Measurements from ENCODE around the gene JAK1.

Gene JAK1

DNA sequence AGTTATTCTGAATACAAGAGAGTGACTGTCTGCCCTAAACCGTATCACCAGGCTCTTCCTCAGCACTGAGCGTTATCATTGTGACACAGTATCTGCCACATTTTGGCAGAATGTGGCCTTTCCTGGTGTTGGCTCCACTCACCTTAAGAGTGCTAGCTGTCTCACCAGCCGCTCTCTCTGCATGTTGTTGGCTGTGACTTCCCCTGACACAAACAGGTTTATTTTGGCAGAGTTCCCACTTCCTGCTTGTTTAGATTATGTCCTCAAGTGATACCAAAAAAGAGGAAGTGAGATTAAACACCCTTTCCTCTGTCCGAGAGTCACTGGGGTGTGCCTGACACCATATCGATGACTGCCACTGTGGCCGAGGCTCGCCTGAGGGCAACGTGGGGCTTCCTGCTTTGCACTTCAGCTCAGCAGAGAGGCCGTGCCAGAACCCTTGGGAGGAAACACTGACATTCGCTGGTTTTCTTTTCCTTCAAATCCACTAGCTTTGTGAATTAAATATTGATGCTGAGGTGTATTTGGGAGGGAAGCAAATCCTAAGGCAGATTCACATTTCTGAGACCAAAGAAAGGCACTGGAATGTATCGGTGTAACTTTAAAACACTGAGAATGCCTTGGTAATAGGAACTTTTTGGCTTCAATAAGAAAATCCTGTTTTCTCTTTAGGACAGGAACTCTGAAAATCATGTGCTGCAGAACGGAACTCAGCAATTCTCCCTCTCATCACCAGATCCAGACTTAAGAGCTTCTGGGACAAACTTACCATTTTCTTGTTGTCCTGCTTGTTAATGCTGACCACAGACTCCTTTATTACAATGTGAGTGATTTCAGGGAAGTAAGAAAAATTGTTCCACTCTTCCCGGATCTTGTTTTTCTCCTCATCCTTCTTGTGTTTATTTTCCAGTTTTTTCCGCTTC lies 102.1 kb downstream of the JAK1 start:
- DNase-seq (ENCODE audit: low spot score), result peak; percentile 53

DNA sequence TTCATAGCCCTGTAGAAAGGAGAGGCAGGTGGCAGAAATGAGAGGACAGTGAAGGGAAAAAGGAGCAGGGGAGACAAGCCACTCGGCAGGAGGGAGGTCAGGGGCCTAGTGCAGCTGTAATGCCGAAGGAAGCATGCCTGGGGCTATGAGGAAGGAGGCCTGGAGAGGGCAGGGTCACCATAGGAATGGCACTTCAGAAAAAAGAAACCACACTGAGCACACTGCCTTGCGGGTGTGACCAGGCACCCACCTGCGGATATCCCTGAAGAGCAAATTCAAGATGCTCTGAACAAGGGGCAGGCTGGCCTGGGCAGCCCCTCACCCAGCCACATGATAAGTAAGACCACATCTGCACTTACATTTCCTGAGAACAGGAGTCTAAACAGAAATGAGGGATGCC lies 104.7 kb downstream of the JAK1 start:
- DNase-seq (ENCODE audit: low spot score), result no peak

DNA sequence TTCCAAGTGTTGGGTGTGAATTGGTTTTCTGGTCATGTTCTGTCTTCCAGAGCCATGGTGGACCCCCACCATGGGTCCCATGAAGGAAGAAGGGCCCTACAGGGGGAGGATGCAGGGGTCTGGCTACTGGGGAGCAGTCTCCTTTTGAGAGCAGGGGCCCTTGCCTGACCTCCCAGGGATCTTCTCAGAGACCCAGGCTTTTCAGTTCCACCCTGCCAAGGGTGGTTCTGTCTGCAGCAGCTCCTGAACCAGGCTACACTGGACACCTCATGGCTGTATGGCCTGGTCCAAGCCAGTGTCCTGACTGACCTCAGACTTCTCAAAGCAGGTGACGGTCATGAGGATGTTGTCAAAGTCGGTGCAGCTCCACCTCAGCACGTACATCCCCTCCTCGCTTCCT lies 109.0 kb downstream of the JAK1 start:
- DNase-seq (ENCODE audit: low spot score), result no peak

DNA sequence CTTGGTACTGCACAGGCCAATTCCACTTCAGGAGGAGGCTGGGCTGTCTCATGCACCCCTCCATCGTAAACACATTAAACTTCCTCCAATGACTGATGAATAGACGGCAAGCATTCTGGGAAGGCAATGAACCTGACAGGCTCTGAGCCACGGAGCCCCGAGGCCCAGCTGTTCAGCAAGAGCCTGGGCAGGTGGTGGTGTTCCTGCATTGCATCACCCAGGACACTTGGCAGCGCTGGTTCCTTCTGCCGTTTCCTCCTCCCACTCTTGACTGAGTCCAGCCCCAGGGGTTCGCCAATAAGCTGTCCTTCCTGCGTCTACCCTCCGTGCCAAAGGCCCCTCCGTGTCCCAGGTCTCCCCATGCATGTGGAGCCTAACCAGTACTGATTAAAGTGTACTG lies 109.8 kb downstream of the JAK1 start:
- DNase-seq (ENCODE audit: low spot score), result no peak

DNA sequence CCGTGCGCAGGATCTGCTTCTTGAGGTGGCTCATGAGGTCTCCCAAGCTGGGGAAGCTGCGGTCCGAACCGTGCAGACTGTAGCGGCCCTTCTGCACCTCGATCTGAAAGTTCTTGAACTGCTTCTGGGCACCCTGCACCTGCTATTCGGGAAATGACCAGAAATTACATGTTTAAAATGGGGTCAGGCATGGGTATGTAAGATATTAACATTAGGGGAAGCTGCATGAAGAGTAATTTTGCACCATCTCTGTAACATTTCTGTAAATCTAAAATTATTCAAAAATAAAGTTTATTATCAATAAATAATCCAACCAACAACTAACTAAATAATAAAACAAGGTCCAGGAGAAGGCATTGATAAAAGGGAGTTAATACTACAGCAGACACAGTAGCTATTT lies 110.8 kb downstream of the JAK1 start:
- DNase-seq (ENCODE audit: low spot score), result no peak

DNA sequence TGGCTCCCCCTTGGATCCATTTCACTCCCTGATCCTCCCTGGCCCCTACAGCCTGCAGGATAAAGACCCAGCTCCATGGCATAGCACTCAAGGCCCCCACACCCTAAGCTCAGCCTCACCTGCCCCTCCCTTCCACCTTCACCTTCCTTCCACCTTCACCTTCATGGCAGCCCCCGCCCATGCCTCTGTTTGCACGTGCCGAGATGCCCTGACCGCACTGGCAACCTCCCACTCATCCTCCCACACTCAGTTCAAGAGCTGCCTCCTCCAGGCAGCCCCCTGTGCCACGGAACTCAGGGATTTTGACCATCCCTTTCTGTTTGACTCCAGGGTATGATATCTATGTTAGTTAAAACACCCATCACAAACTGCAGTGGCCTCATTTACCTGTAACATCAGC lies 111.7 kb downstream of the JAK1 start:
- DNase-seq (ENCODE audit: low spot score), result no peak

DNA sequence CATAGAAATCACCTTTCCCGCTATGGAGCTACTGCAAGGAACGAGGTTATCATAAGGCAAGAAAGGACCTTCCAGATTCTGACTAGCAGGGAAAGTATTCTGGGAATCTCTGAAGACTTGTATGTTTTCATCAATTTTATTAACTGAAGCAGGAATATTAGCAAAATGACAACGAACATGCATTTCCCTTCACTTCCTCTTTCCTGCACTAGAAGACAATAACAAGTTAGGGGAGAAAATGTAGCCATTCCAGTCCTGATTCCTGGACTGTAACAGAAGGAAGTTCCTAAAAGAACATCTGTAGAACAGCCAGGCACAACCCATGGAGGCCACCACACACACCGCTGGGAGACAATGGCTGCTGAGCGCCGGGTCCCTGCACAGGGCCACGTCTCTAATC lies 114.7 kb downstream of the JAK1 start:
- DNase-seq (ENCODE audit: low spot score), result no peak

DNA sequence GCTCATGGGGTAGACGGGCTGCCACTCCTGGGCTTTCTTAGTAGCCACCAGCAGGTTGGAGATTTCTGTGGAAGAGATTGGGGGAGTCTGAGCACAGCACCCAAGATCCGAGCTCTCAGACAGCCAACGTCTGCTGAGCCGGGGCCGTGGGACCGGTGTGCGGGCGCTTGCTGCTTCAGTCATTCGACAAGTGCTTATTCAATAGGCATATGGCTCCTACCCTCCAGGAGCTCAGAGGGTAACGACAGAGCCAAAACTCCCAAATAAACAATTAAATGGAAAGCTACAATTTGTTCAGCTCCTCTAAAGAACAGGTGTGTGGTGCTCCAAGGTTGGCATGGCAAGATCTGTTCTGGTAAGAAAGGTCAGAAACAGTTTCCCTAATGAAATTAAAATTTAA lies 115.5 kb downstream of the JAK1 start:
- no peak for DNase-seq (ENCODE audit: low spot score)

DNA sequence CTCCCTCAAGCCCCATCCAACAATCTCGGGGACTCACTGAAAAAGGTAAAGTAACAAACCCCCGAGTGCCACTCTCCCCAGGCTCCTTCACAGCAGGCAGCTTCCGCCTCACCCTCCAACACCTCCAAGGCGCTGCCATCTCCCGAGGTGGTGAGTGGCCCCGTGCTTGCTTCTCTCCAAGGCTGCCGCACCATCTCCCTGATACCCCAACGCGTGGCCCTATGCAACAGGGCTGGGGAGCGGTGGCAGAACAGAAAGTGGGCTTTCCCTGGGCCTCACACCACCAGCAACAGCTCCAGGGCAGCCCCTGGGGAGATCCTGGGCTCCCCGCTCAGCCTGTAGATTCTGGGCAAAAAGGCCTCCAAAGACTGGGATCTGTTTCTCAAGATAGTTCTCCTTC lies 116.4 kb downstream of the JAK1 start:
- no peak for DNase-seq (ENCODE audit: low spot score)

DNA sequence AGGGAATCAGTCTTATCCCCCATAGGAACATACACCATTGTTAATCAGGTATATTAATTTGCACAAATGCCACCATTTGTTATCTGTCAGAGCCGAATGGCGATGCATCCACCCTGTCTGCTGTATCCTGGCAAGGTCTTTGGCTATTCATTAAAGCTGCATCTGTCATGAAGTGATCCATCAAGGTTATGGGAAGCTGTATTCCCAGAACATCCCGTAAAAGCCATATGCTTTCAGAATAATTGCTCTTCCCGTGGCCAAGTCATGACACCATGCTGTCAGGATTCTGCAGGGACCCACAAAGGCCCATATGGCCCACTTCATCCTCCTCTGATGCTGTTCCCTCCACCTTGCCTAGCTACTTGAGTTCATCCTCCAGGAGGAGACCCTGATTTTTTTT lies 117.5 kb downstream of the JAK1 start:
- no peak for DNase-seq (ENCODE audit: low spot score)

DNA sequence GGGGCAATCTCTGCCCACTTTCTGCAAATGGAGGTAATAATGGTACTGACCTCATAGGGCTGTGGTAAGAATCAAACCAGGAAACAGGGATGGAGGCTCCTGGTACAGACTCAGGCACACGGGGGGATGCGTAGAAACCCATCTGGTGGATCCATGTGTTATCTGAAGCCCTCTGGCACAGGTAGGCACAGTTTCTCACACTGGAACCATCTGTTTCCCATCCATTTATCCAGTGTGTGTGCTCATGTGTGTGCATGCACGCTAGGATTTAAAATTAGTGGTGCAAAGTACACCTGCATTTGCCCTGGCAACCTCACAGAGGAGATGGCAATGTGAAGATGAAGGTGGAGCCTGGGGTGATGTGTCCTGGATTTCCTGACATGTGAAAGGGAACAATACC lies 118.2 kb downstream of the JAK1 start:
- DNase-seq (ENCODE audit: low spot score), result no peak

DNA sequence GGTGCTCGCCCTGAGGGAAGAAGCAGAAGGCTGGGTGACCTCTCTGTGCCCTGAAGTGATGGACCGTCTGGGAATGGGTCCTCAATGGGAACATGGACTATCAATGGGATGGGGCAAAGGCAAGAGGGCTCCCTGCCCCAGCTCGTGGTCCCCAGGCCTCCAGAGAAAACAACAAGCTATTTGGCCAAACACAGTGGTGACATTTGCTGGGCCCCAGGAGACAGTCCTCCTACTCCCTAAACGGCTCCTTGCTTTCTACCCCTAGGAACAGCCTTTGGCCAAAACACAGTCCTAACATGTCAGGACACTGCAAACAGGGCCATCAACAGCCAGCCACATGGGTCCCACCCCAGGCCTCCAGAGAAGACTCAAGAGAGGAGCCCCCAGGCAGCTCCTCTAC lies 118.7 kb downstream of the JAK1 start:
- no peak for DNase-seq (ENCODE audit: low spot score)

DNA sequence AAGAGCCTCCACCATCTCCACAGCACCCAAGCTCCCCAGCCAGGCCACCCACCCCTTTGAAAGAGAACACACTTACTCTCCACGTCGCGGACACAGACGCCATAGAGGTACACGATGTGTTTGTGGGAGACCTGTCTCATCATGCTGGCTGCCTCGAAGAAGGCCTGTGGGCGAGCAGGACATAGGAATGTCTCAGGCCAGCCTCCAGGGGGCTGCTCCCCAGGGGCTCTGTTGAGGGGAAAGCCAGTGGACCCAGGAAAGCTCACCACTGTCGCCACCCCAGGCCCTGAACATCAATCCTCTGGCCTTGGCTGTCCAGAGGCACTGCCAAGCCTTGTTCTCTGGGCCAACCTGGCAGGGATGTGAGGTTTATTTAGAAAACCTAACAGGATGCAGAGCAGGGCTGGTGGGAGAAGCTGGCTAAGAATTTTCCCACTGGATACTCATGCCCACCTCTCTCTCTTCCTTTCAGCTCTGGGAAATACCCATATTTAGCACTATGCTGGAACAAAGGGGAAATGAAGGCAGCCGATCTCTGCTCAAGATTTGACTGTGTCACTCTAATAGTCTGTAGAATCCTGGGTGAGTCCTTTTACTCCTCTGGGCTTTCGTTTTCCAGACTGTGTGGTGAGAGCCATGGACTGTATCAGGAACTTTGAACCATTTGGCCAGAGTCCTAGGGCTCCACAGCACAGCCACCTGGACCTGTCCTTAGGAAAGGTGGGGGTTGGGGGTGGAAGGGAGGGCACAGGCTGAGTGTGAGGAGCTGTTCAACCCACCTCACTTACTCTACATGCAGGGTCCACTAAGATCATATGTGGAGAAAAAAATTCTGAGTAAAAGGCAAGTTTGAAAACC lies 119.5 kb downstream of the JAK1 start:
- DNase-seq (ENCODE audit: low spot score), result no peak

DNA sequence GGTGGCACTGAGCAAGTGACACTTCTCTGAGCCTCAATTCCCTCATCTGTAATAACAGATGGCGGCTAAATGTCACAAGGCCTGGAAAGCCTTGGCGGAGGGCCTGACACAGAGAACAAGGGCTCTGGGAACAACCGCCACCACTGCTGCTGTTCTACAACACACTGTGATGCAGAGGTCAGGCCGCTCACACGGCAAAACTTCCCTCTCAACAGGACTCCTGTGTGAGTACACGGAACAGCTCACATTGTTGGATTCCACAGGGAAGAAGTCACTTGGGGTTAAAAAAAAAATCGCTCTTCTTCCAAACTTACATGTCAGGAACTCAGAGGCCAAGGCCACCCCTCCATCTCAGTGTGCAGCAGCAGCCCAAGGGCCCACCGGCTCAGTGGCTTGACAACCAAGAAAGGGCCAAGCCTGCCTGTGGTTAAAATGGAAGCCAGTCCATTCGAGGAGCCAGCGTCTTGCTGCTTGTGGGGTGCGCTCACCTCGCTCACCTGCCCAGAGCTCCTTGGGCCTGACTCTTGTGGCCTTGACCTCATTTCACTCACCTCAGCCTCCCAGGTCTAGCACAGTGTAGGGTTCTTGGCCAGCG lies 120.4 kb downstream of the JAK1 start:
- DNase-seq (ENCODE audit: low spot score), result no peak

DNA sequence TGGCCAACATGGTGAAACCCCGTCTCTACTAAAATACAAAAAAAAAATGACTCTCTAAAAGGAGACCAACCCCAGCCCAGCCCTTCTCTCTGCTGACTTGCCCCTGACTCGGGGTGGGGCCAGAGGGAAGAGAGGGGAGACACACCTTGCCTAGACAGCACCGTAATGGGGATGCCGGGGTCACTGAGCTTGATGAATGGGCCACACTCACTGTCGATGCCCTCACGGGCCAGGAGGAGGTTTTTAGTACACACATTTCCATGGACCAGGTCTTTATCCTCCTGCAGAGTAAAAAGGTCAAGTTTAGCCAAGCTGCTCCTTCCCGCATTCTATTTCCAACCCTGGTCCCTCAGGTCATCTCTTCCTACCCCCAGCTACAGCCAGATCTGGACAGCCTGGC lies 121.7 kb downstream of the JAK1 start:
- DNase-seq (ENCODE audit: low spot score), result no peak

DNA sequence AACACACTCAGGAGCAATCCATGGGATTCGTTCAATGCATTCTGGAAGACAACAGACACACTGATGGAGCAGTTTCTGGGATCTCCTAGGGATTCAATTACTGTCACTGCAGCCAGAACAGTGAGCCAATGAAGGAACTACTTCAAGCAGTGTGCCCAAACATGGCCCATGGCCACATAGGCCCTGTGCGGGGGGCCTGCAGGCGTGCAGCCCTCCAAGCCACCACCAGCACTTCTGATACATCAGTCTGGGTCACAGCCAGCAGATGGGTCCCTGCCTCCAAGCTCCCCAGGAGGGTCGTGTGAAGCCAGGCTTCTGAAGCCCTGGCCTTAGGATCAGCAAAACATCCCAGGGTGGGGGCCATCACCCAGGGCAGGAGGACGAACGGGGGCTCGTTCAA lies 122.2 kb downstream of the JAK1 start:
- no peak for DNase-seq (ENCODE audit: low spot score)

DNA sequence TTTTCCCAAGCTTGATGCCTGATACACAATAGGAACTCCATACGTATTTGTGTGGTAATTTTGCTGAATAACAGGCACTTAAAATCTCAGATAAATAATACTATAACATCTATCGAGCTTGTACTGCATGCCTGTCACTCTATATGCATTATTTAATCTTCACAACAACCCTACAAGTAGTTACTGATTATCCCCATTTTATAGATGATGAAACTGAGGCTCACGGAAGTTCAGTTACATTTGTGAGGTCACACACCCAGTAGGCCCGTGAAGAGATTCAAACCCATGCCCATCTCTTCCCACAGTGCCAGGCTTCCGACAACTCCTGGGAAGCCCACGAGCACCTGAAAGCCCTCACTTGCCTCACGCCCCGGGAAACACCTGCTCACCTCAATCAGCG lies 122.7 kb downstream of the JAK1 start:
- DNase-seq (ENCODE audit: low spot score), result no peak

DNA sequence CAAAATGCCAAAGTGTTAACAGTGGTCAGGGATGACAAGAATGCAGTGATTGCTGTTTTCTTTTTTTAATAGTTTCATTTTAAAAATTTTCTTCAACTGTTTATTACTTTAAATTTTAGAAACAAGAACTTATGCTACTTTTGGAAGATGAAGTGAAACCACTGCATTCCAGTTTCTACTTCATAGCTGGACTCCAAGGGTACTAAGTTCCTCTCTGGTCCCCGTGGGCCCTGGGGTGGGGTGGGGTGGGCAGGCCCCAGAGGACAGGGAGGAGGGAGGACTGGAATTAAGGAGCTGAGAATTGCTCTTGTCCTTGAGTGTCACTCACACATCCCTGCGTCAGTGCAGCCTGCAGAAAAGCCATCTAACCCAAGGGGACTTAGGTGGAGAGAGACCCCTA lies 124.1 kb downstream of the JAK1 start:
- DNase-seq (ENCODE audit: low spot score), result no peak

DNA sequence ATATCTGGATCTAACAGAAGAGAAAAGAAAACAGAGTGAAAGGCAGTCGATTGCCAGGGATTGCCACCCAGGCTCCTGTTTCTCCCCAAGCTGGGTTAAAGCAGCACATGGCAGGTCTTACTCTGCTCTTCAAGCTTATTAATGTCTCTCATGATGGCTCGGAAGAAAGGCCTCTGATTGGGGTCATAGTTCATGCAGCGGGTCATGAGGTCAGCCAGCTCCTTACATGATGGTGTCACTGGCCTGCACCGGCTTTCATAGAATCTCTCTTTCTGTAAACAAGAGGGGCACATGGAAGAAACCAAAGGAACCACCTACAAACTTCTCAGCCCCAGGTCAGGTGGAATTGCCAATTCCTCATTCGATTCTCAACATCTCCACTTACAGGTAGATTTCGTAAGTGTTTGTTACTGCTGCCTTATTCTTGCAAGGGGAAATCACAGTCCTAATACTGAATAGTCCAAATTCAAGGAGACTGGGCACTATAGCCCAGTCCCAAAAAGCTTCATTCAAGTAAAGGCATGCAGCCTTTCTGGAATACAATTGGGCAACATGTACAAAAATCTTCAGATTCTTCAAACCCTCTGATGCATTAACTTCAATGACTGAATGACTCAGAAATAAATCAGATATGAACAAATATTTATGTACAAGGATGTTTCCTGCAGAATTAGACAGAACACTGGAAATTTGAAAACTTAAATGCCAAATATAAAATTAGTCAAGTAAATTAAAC lies 124.9 kb downstream of the JAK1 start:
- no peak for DNase-seq (ENCODE audit: low spot score)

DNA sequence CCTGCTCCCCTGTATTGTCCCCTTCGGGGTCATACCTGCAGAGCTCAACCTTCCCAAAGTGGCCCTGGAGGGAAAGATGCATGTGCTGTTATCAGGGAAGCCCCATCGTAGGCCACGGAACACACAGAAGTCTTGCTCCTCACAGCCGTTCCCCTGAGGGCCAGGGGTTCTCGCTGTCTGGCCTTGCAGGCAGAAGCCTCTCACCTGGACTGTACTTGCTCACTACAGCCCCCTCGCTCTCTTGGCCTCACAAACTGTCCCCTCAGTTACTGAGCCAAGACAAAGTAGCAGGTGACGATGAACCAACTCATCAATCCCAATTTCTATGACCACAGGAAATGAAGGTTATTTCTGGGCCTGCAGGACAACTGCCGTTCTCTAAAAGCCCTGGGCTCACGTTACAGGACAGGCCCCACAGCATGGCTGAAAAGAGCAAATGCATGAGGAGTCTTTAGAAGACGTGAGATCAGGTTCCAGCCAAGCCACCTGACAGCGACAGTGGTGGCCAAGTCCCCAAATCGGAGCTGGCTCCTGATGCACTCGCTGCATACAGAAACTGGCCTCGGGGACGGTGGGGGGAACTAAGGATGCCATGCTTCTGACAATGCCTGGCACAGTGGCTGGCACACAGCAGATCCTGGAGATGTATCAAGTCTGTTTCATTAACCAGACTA lies 126.5 kb downstream of the JAK1 start:
- DNase-seq (ENCODE audit: low spot score), result no peak

DNA sequence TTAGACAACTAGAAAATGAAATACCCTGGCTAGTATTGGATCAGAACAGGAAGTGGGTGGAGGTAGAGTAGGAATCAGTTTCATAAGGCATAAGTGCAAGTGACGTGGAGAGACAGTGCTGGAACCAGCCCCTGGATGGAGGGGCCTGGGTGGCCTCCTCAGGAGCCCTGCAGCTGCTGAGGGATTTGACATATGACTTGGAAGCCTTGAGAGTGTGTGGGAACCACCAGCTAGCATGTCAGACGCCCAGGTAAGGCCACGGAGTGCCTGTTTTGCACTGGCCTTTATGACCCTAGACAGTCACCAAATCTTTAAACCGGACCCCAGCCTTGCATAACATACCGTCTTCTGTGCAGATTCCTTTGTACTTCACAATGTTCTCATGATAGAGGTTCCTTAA lies 127.1 kb downstream of the JAK1 start:
- DNase-seq (ENCODE audit: low spot score), result no peak

DNA sequence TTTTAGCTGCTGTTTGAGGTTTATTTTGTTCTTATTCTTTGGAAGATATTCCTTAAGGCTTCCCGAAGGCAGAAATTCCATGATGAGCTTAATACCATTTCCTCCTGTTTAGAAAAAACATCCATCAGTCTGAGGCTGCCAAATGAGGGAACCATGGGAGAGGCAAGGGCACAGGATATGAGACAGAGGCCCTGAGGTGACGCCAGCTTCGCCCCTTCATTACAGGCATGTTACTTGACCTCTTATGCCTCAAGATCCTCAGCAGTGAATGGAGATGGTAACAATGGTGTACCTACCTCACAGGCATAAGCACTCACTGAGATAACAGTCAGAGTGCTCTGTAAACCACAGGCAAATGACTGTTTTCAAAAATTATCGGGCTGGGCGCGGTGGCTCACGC lies 127.9 kb downstream of the JAK1 start:
- no peak for DNase-seq (ENCODE audit: low spot score)
